ENCODE measurements around the gene SEPSECS.

- no peak for TF ChIP-seq CTCF (IDR thresholded peaks at IDR 0.05)
- no peak for TF ChIP-seq POLR2A (IDR thresholded peaks at IDR 0.05)
Measured at GRCh38 chr4:25117274-25117673, 43.0 kb downstream of the SEPSECS start.
